ENCODE data around the gene CTNNA1.
A peak's percentile ranks its signal among the peaks of the same experiment; 100 is the strongest.
"Not testable (repeated sequence)": the region's sequence is repeated elsewhere in the genome, so short reads cannot be mapped to it uniquely, and the experiment has no call there.

CTNNA1 gene

GRCh38 chr5:138724470-138725146, 28.6 kb upstream of the CTNNA1 start:
- TF ChIP-seq CTCF (conservative IDR thresholded peaks at IDR 0.05; ENCODE audit: control insufficient read depth, insufficient read depth, low read depth, low read length), result no peak
- no peak overlapping the region for H3K4me3 ChIP-seq (ENCODE audit: control insufficient read depth, low read depth, low read length)
- peak; percentile 24 for DNase-seq (ENCODE audit: low read depth)

GRCh38 chr5:138725153-138725817, 27.9 kb upstream of the CTNNA1 start:
- peak; percentile 83 for DNase-seq (ENCODE audit: low read depth)
- peak; percentile 44 for TF ChIP-seq CTCF (conservative IDR thresholded peaks at IDR 0.05; ENCODE audit: control insufficient read depth, insufficient read depth, low read depth, low read length)

GRCh38 chr5:138725818-138726416, 27.3 kb upstream of the CTNNA1 start:
- no peak for TF ChIP-seq CTCF (conservative IDR thresholded peaks at IDR 0.05; ENCODE audit: control insufficient read depth, insufficient read depth, low read depth, low read length)
- peak; percentile 29 for DNase-seq (ENCODE audit: low read depth)
- no peak overlapping the region for H3K4me3 ChIP-seq (ENCODE audit: control insufficient read depth, low read depth, low read length)

More at GRCh38 chr5:138725153-138725817, 27.9 kb upstream of the CTNNA1 start:
- no peak overlapping the region for H3K4me3 ChIP-seq (ENCODE audit: control insufficient read depth, low read depth, low read length)

- DNase-seq (ENCODE audit: low read depth), result no peak
These were observed 26.4 kb upstream of the CTNNA1 start for GRCh38 chr5:138726848-138727247.

GRCh38 chr5:138730496-138730895, 22.7 kb upstream of the CTNNA1 start:
- H3K4me3 ChIP-seq (ENCODE audit: control insufficient read depth, low read depth, low read length); DNase-seq (ENCODE audit: low read depth): not testable (repeated sequence)

More at GRCh38 chr5:138726848-138727247, 26.4 kb upstream of the CTNNA1 start:
- no peak overlapping the region for H3K4me3 ChIP-seq (ENCODE audit: control insufficient read depth, low read depth, low read length)
- no peak for TF ChIP-seq CTCF (conservative IDR thresholded peaks at IDR 0.05; ENCODE audit: control insufficient read depth, insufficient read depth, low read depth, low read length)

- no peak overlapping the region for H3K4me3 ChIP-seq (ENCODE audit: control insufficient read depth, low read depth, low read length)
- no peak for DNase-seq (ENCODE audit: low read depth)
- TF ChIP-seq CTCF (conservative IDR thresholded peaks at IDR 0.05; ENCODE audit: control insufficient read depth, insufficient read depth, low read depth, low read length), result no peak
These were observed 20.8 kb upstream of the CTNNA1 start for GRCh38 chr5:138732466-138732865.

- no peak for TF ChIP-seq CTCF (conservative IDR thresholded peaks at IDR 0.05; ENCODE audit: control insufficient read depth, insufficient read depth, low read depth, low read length)
- no peak for DNase-seq (ENCODE audit: low read depth)
- no peak overlapping the region for H3K4me3 ChIP-seq (ENCODE audit: control insufficient read depth, low read depth, low read length)
These were observed 20.3 kb upstream of the CTNNA1 start for GRCh38 chr5:138732933-138733332.

Measured in fibroblast of mammary gland (primary cell).